Astrocyte of the cerebellum (primary cell): Measurements from ENCODE around the gene MRPS34.
A peak's percentile ranks its signal among the peaks of the same experiment; 100 is the strongest.

Experiments used
- DNase-seq: peaks from one replicate; pipeline ENCODE4 v3.0.0-alpha.2; 2011; ENCODE audit warnings: low read depth
- H3K4me3 ChIP-seq: 2 replicates; pipeline ENCODE4 v1.5.1; 2011; ENCODE audit warnings: mild to moderate bottlenecking, low read depth, low read length, moderate library complexity
- CTCF ChIP-seq: IDR thresholded peaks from 2 replicates; pipeline ENCODE4 v1.5.1; 2012; ENCODE audit warnings: low read length, low read depth, moderate library complexity, mild to moderate bottlenecking; ENCODE audit errors: missing control alignments
- in situ Hi-C: cut with HindIII; loops from 2 replicates; pipeline ENCODE4 v1.10.0; 2017; ENCODE audit warnings: low sequenced_read_pairs

Gene MRPS34

GRCh38 chr16:1782408-1783264 lies 9.7 kb upstream of the MRPS34 start, which contains the start of the genes NUBP2 and SPSB3:
NUBP2 (plus strand) TSS chr16:1782960; CDS start chr16:1783021, 61 bp downstream.
SPSB3 (minus strand) TSS chr16:1782571; CDS start chr16:1781483, 1,088 bp downstream.
- TF ChIP-seq CTCF = no peak
- in situ Hi-C loops = no loop called here
- peak within 1 kb of the TSS; percentile 83 for H3K4me3 ChIP-seq

GRCh38 chr16:1781758-1782407 lies 8.9 kb upstream of the MRPS34 start:
- in situ Hi-C loops = no loop called here
- peak overlapping the region; percentile 61 for H3K4me3 ChIP-seq
- TF ChIP-seq CTCF = no peak
- DNase-seq = no peak

More at GRCh38 chr16:1782408-1783264, 9.7 kb upstream of the MRPS34 start, which contains the start of the genes NUBP2 and SPSB3:
- peak; percentile 100 for DNase-seq

GRCh38 chr16:1781254-1781653 lies 8.3 kb upstream of the MRPS34 start:
- no peak for TF ChIP-seq CTCF
- H3K4me3 ChIP-seq = peak overlapping the region; percentile 61
- DNase-seq = no peak
- in situ Hi-C loops = no loop called here

GRCh38 chr16:1780677-1781072 lies 7.7 kb upstream of the MRPS34 start:
- in situ Hi-C loops = no loop called here
- DNase-seq = no peak
- no peak for TF ChIP-seq CTCF
- H3K4me3 ChIP-seq = no peak overlapping the region

- in situ Hi-C loops = no loop called here
- no peak for TF ChIP-seq CTCF
- no peak overlapping the region for H3K4me3 ChIP-seq
- DNase-seq = no peak
These were observed 7.1 kb upstream of the MRPS34 start for GRCh38 chr16:1779741-1780676.

- no peak overlapping the region for H3K4me3 ChIP-seq
- in situ Hi-C loops = no loop called here
- no peak for DNase-seq
- no peak for TF ChIP-seq CTCF
These were observed 6.3 kb upstream of the MRPS34 start for GRCh38 chr16:1779234-1779701.
